Effector memory CD4-positive, alpha-beta T cell (primary cell): ENCODE measurements around the gene SLCO1B1.
"Not testable (repeated sequence)": the region's sequence is repeated elsewhere in the genome, so short reads cannot be mapped to it uniquely, and the experiment has no call there.

ENCODE experiments used
- DNase-seq, 3 donors: peaks; one replicate each; pipeline ENCODE4 v3.0.0-alpha.2; 2020
- H3K27ac ChIP-seq: 2 replicates; pipeline ENCODE4 v1.7.0; 2013; ENCODE audit warnings: mild to moderate bottlenecking, low read length, moderate library complexity; ENCODE audit not compliant: insufficient read depth, poor library complexity, severe bottlenecking
- H3K27me3 ChIP-seq: replicated peaks from 2 replicates; pipeline ENCODE4 v1.7.0; 2013; ENCODE audit warnings: mild to moderate bottlenecking, low read length; ENCODE audit not compliant: insufficient read depth, control insufficient read depth, poor library complexity, severe bottlenecking
- H3K36me3 ChIP-seq: 2 replicates; pipeline ENCODE4 v1.7.0; 2013; ENCODE audit warnings: mild to moderate bottlenecking, low read length, moderate library complexity; ENCODE audit not compliant: control insufficient read depth, insufficient read depth
- H3K4me1 ChIP-seq: 2 replicates; pipeline ENCODE4 v1.7.0; 2013; ENCODE audit warnings: low read length, mild to moderate bottlenecking; ENCODE audit not compliant: control insufficient read depth, insufficient read depth, poor library complexity, severe bottlenecking
- H3K4me3 ChIP-seq: 2 replicates; pipeline ENCODE4 v1.7.0; 2013; ENCODE audit warnings: low read length, low read depth, mild to moderate bottlenecking; ENCODE audit not compliant: insufficient read depth, poor library complexity, severe bottlenecking
- H3K9me3 ChIP-seq: 2 replicates; pipeline ENCODE4 v1.7.0; 2013; ENCODE audit warnings: mild to moderate bottlenecking, low read length, moderate library complexity; ENCODE audit not compliant: control insufficient read depth
- total RNA-seq, 3 donors: gene quantifications; one replicate each; lab custom pipeline; 2026; lab: John Stamatoyannopoulos, UW

SLCO1B1 gene, protein sequence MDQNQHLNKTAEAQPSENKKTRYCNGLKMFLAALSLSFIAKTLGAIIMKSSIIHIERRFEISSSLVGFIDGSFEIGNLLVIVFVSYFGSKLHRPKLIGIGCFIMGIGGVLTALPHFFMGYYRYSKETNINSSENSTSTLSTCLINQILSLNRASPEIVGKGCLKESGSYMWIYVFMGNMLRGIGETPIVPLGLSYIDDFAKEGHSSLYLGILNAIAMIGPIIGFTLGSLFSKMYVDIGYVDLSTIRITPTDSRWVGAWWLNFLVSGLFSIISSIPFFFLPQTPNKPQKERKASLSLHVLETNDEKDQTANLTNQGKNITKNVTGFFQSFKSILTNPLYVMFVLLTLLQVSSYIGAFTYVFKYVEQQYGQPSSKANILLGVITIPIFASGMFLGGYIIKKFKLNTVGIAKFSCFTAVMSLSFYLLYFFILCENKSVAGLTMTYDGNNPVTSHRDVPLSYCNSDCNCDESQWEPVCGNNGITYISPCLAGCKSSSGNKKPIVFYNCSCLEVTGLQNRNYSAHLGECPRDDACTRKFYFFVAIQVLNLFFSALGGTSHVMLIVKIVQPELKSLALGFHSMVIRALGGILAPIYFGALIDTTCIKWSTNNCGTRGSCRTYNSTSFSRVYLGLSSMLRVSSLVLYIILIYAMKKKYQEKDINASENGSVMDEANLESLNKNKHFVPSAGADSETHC
- 0 reads per million in 3 donors for total RNA-seq

DNA sequence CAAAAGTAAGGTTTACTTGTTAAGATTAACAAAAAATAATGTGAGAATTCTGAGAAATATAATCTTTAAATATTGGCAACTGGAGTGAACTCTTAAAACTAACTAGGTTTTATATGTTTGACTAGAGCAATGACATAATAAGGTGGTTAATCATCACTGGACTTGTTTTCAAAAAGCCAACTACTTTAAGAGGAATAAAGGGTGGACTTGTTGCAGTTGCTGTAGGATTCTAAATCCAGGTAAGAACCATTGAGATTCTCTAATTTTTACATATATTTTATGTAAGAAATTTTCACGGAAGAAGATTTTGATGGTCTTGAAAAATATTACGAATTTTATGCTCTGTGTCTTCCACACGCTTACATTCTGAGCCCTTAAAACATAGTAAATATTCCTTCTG is at the start of gene SLCO1B1:
SLCO1B1 (plus strand) TSS at position 197 of the 400 bp plus-strand sequence. CDS start 10,381 bp downstream, outside the sequence.
- H3K27me3 ChIP-seq = no peaks in the 10 kb centered on the region
- no peak within 1 kb of the TSS for H3K4me3 ChIP-seq
- no peaks in the 10 kb centered on the region for H3K9me3 ChIP-seq
- H3K27ac ChIP-seq = no peak within 1 kb of the TSS
- H3K36me3 ChIP-seq = no peaks in the 10 kb centered on the region
- DNase-seq = no peak
- no peaks in the 10 kb centered on the region for H3K4me1 ChIP-seq

DNA sequence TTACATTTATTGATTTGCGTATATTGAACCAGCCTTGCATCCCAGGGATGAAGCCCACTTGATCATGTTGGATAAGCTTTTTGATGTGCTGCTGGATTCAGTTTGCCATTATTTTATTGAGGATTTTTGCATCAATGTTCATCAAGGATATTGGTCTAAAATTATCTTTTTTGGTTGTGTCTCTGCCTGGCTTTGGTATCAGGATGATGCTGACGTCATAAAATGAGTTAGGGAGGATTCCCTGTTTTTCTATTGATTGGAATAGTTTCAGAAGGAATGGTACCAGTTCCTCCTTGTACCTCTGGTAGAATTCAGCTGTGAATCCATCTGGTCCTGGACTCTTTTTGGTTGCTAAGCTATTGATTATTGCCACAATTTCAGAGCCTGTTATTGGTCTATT is 46.2 kb upstream of the SLCO1B1 start:
- H3K4me3 ChIP-seq, H3K27ac ChIP-seq, H3K9me3 ChIP-seq, DNase-seq, H3K36me3 ChIP-seq, H3K4me1 ChIP-seq, H3K27me3 ChIP-seq: not testable (repeated sequence)

DNA sequence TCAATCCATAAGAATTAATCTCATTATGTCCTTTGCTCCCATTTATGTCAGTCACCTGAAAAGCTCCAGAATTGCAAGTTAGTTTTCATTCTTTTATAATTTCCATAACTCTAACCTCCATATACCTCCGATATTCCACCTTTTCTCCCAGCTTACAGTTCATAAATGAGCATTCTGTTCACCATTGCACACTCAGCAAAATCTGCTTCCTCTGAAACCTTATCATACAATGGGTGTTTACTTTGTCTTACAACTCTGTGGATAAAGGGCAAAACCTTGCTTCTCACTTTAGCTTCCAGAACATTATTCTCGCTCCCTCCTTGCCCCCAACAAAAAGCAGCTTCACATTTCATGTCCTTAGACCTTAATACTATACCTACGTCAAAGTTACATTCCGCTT is 19.3 kb upstream of the SLCO1B1 start:
- H3K27me3 ChIP-seq = no peaks in the 10 kb centered on the region
- H3K9me3 ChIP-seq = no peaks in the 10 kb centered on the region
- no peaks in the 10 kb centered on the region for H3K4me1 ChIP-seq
- H3K4me3 ChIP-seq = no peak overlapping the region
- no peak for DNase-seq
- no peak overlapping the region for H3K27ac ChIP-seq
- no peaks in the 10 kb centered on the region for H3K36me3 ChIP-seq

DNA sequence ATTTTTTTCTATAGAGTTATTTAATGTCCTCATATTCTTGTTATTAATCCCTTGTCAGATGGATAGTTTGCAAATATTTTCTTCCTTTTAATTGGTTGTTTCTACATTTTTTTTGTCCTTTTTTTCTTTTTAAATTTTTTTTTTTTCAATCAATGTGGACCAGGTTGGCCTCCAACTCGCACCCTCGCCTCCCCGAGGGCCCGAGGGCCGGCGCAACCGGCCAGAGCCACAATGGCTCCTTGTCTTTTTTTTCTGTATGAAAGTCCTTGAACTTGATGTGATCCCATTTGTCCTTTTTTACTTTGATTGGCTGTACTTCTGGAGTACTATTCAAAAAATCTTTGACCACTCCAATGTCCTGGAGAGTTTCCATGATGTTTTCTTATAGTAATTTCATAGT is 17.7 kb upstream of the SLCO1B1 start:
- DNase-seq = no peak
- no peaks in the 10 kb centered on the region for H3K9me3 ChIP-seq

DNA sequence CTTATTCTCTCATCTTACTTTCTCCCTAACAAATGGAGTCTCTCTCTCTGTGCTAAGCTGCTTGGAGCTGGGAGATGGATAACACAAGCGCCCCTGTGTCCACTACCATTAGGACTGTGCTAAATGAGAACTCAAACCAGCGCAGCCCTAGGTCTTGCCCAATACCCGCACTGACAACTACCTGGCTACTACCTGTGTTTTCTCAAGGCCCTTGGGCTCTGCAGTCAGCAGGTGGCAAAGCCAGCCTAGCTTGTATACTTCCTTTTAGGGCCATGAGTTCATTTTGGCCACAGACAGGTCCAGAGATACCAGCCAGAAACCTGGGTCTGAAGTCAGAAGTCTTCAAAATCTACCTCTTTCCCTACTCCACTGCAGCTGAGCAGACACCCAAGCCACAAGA is 13.0 kb upstream of the SLCO1B1 start:
- no peak overlapping the region for H3K4me3 ChIP-seq
- no peak overlapping the region for H3K27ac ChIP-seq
- no peaks in the 10 kb centered on the region for H3K27me3 ChIP-seq
- H3K4me1 ChIP-seq = no peaks in the 10 kb centered on the region
- no peaks in the 10 kb centered on the region for H3K9me3 ChIP-seq
- H3K36me3 ChIP-seq = no peaks in the 10 kb centered on the region
- DNase-seq = no peak

More for the DNA sequence above, 17.7 kb upstream of the SLCO1B1 start:
- Histone ChIP-seq H3K36me3 (no peaks in the 10 kb centered on the region), H3K27ac (no peak overlapping the region), H3K27me3 (no peaks in the 10 kb centered on the region), H3K4me1 (no peaks in the 10 kb centered on the region), H3K4me3 (no peak overlapping the region)

DNA sequence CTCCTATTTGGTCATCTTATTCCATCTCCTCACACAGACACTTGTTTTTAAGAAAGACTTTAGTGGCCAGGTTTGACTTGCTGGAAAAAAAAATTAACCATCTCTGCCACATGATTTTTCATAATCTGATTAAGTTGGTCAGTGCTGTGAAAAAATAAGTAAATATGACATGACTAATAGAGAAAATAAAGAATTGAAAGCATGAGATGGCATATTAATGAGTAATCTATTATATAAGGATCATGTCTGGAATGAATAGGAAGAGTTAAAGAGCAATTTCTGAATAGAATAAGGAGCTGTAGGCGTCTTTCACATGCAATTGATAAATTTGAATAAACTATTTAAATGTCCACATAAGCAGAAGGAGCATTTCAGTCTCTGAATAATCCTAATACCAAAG is 12.2 kb upstream of the SLCO1B1 start:
- no peak for DNase-seq
- Histone ChIP-seq H3K27me3 (no peaks in the 10 kb centered on the region), H3K9me3 (no peaks in the 10 kb centered on the region), H3K4me3 (no peak overlapping the region), H3K36me3 (no peaks in the 10 kb centered on the region), H3K4me1 (no peaks in the 10 kb centered on the region), H3K27ac (no peak overlapping the region)

DNA sequence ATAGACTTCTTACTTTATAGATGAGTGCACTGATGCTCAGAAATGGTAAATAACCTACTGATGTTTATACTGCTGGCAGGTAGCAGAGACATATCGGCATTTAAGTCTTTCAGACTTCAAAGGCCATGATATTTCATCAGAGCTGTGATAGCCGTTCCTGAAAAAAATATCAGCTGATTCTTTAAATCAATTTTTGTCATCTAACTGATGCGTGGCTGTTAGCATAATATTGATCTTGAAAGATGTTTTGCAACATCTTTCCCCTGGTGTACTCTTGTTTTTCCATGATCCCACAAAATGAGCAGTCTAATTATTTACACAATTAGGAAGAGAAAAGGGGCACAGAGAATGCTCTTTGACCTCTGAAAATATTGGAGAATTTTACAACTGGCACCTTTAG is 1.6 kb upstream of the SLCO1B1 start:
- Histone ChIP-seq H3K4me3 (no peak overlapping the region), H3K4me1 (no peaks in the 10 kb centered on the region), H3K27ac (no peak overlapping the region), H3K9me3 (no peaks in the 10 kb centered on the region), H3K36me3 (no peaks in the 10 kb centered on the region), H3K27me3 (no peaks in the 10 kb centered on the region)
- DNase-seq = no peak

DNA sequence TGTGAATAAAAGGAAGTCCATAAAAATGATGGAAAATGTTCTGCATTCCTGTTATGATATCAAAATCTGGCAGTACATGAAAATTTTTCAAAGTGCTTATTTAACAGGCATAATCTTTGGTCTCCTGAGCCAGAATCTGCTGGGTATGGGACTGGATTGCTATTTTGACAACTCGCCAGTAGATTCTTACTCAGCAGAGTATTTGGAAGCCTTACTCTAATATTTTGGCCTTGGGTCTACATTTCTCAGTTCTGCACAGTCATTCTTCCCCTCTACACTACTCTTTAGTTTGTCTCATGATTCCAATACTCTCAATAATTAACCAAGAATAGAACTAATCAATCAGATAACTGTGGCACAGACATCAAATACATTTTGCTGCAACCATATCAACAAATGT is 1.1 kb upstream of the SLCO1B1 start:
- DNase-seq = no peak
- no peaks in the 10 kb centered on the region for H3K36me3 ChIP-seq

DNA sequence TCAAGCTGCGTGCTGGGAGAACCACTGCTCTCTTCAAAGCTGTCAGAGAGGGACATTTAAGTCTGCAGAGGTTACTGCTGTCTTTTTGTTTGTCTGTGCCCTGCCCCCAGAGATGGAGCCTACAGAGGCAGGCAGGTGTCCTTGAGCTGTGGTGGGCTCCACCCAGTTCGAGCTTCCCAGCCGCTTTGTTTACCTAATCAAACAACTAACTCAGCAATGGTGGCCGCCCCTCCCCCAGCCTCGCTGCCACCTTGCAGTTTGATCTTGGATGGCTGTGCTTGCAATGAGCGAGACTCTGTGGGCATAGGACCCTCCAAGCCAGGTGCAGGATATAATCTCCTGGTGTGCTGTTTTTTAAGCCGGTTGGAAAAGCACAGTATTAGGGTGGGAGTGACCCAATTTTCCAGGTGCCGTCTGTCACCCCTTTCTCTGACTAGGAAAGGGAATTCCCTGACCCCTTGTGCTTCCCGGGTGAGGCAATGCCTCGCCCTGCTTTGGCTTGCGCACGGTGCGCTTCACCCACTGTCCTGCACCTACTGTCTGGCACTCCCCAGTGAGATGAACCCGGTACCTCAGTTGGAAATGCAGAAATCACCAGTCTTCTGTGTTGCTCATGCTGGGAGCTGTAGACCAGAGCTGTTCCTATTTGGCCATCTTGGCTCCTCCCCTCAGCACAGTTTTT is 6.5 kb downstream of the SLCO1B1 start:
- not testable (repeated sequence) for DNase-seq, H3K27ac ChIP-seq, H3K27me3 ChIP-seq, H3K36me3 ChIP-seq, H3K4me3 ChIP-seq, H3K9me3 ChIP-seq, H3K4me1 ChIP-seq

More for the DNA sequence above, 1.1 kb upstream of the SLCO1B1 start:
- Histone ChIP-seq H3K4me3 (no peak overlapping the region), H3K27me3 (no peaks in the 10 kb centered on the region), H3K27ac (no peak overlapping the region), H3K9me3 (no peaks in the 10 kb centered on the region), H3K4me1 (no peaks in the 10 kb centered on the region)

DNA sequence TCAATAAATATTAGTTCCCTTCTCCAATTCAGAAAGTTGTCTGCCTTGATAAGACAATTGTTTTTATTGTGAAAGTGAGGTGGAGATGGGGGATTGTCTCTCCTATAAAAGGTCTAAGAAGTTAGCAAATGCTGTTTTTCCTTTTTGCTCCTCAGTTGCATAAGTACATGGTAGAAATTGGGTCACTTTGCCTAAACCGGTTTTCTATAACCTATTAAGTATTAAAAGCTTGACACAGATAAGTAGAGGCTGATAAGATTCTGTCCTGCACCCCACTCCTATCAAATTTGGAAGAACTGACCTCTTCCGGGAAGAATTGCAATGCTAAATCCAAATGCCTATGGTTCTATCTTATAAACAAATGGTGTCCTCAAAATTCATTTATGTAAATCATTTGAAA is 7.0 kb downstream of the SLCO1B1 start:
- Histone ChIP-seq H3K27ac (no peak overlapping the region), H3K4me3 (no peak overlapping the region), H3K36me3 (no peaks in the 10 kb centered on the region), H3K9me3 (no peaks in the 10 kb centered on the region), H3K4me1 (no peaks in the 10 kb centered on the region), H3K27me3 (no peaks in the 10 kb centered on the region)
- no peak for DNase-seq
